ENCODE results near the gene HMGCLL1.

DNA sequence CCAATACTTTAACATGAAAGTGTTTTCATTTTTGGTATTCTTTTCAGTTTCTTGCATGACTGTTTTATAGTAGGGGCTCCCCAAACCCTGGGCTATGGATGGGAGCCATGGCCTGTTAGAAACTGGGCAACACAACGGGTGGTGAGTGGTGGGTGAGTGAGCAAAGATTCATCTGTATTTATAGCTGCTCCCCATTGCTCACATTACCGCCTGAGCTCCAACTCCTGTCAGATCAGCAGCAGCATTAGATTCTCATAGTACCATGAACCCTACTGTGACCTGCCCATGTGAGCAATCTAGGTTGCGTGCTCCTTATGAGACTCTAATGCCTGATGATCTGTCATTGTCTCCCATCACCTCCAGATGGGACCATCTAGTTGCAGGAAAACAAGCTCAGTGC is 42.3 kb upstream of the HMGCLL1 start:
- no peak for TF ChIP-seq TOX (CRISPR knock-in tag; IDR thresholded peaks at IDR 0.05; ENCODE audit: borderline replicate concordance)
- no peak for TF ChIP-seq ZNF8 (CRISPR knock-in tag; IDR thresholded peaks at IDR 0.05)
- TF ChIP-seq, protein P1, sequence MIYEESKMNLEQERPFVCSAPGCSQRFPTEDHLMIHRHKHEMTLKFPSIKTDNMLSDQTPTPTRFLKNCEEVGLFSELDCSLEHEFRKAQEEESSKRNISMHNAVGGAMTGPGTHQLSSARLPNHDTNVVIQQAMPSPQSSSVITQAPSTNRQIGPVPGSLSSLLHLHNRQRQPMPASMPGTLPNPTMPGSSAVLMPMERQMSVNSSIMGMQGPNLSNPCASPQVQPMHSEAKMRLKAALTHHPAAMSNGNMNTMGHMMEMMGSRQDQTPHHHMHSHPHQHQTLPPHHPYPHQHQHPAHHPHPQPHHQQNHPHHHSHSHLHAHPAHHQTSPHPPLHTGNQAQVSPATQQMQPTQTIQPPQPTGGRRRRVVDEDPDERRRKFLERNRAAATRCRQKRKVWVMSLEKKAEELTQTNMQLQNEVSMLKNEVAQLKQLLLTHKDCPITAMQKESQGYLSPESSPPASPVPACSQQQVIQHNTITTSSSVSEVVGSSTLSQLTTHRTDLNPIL (CRISPR knock-in tag; IDR thresholded peaks at IDR 0.05; ENCODE audit: low read depth): no peak
- no peak for TF ChIP-seq ZC3H10 (CRISPR knock-in tag; IDR thresholded peaks at IDR 0.05)
- no peak for TF ChIP-seq ZFP30 (CRISPR knock-in tag; IDR thresholded peaks at IDR 0.05)
- no peak for TF ChIP-seq CSRNP3 (CRISPR knock-in tag; IDR thresholded peaks at IDR 0.05)
- no peak for TF ChIP-seq ZNF565 (CRISPR knock-in tag; conservative IDR thresholded peaks at IDR 0.05; ENCODE audit: low read depth)
- TF ChIP-seq ZNF70 (CRISPR knock-in tag; IDR thresholded peaks at IDR 0.05): no peak
- no peak for TF ChIP-seq ARNTL (CRISPR knock-in tag; IDR thresholded peaks at IDR 0.05; ENCODE audit: borderline replicate concordance, low read depth)
- no peak for TF ChIP-seq ZFP3 (CRISPR knock-in tag; IDR thresholded peaks at IDR 0.05)

Data from SK-N-SH treated with all-trans-retinoic acid at 6 μM for 48 hours (cell line).